ENCODE results near the gene DIAPH2. TPM values are rescaled to one million over a fixed set of nuclear protein-coding genes. Genes with fewer than 3 reads are reported as not detected.

The DIAPH2 gene
- total RNA-seq, 1 experiment from 2014 or later: 15.9 TPM

DNA sequence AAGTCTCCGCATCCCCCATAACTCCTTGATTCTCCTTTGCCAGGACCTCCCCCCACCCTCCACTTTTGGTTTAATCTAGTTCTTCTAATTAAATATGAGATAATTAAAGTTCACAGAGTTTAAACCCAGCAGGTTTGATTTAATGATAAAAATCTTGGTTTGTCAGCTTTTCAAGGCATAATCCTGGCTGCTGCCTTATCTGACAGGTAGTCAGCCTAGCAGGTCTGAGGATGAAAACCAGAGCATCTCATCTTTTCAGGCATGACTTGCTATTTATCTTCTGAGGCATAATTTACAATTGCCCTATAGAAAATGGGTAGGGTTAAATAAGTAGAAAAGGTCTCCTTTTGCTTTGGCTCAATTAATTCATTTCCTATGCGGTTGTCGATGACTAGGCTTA is 790.3 kb downstream of the DIAPH2 start (continued):
- no peak for TF ChIP-seq TP53 (CRISPR knock-in tag; IDR thresholded peaks at IDR 0.05)

- Mint-ChIP-seq H3K4me3 (no peak overlapping the region), H3K9me3 (no peaks in the 10 kb centered on the region), H3K27ac (no peak overlapping the region), H3K36me3 (no peaks in the 10 kb centered on the region), H3K4me1 (peaks cover 39% of the 10 kb centered on the region), H3K27me3 (ENCODE audit: low read depth) (no peaks in the 10 kb centered on the region)
- POLR2A ChIA-PET: no interaction called here
- no peak for TF ChIP-seq ZNF317 (CRISPR knock-in tag; IDR thresholded peaks at IDR 0.05; ENCODE audit: borderline replicate concordance, low read depth)
- TF ChIP-seq ELF4 (CRISPR knock-in tag; IDR thresholded peaks at IDR 0.05; ENCODE audit: low read depth): no peak
- TF ChIP-seq, protein P1, sequence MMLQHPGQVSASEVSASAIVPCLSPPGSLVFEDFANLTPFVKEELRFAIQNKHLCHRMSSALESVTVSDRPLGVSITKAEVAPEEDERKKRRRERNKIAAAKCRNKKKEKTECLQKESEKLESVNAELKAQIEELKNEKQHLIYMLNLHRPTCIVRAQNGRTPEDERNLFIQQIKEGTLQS (CRISPR knock-in tag; conservative IDR thresholded peaks at IDR 0.05): no peak
- TF ChIP-seq, protein P2, sequence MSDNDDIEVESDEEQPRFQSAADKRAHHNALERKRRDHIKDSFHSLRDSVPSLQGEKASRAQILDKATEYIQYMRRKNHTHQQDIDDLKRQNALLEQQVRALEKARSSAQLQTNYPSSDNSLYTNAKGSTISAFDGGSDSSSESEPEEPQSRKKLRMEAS (CRISPR knock-in tag; IDR thresholded peaks at IDR 0.05): no peak
- TF ChIP-seq RORB (CRISPR knock-in tag; IDR thresholded peaks at IDR 0.05): no peak
- TF ChIP-seq FOXJ3 (CRISPR knock-in tag; IDR thresholded peaks at IDR 0.05; ENCODE audit: borderline replicate concordance): no peak
- TF ChIP-seq GABPB1 (CRISPR knock-in tag; IDR thresholded peaks at IDR 0.05): no peak
- TF ChIP-seq ZNF138 (CRISPR knock-in tag; conservative IDR thresholded peaks at IDR 0.05): no peak
- TF ChIP-seq CDX4 (CRISPR knock-in tag; IDR thresholded peaks at IDR 0.05; ENCODE audit: borderline replicate concordance): no peak
- no peak for TF ChIP-seq CBFB (CRISPR knock-in tag; IDR thresholded peaks at IDR 0.05; ENCODE audit: low read depth)
- ATAC-seq (no peak), DNase-seq (ENCODE audit: low spot score) (no peak)
- CTCF ChIA-PET: no interaction called here
Observed at GRCh38 chrX:97479106-97479890, 794.7 kb downstream of the DIAPH2 start.

- H3K27ac Mint-ChIP-seq: peak overlapping the region; percentile 19; the same call in 1 of the 2 replicates
- H3K27me3 Mint-ChIP-seq (ENCODE audit: low read depth): no peaks in the 10 kb centered on the region
- POLR2A ChIA-PET: no interaction called here
- DNase-seq (ENCODE audit: low spot score) (no peak), ATAC-seq (no peak)
- CTCF ChIA-PET: interaction anchor here (0.7 kb wide), 1 partner anchor 678 kb away, joined by 3 read pairs; no protein-coding TSS in a partner anchor
- no peak for TF ChIP-seq TP53 (CRISPR knock-in tag; IDR thresholded peaks at IDR 0.05)
- no peak for TF ChIP-seq EMX1 (CRISPR knock-in tag; IDR thresholded peaks at IDR 0.05)
- TF ChIP-seq, protein P1 (CRISPR knock-in tag; conservative IDR thresholded peaks at IDR 0.05): no peak
- no peak for TF ChIP-seq ZNF138 (CRISPR knock-in tag; conservative IDR thresholded peaks at IDR 0.05)
- TF ChIP-seq, protein P3, sequence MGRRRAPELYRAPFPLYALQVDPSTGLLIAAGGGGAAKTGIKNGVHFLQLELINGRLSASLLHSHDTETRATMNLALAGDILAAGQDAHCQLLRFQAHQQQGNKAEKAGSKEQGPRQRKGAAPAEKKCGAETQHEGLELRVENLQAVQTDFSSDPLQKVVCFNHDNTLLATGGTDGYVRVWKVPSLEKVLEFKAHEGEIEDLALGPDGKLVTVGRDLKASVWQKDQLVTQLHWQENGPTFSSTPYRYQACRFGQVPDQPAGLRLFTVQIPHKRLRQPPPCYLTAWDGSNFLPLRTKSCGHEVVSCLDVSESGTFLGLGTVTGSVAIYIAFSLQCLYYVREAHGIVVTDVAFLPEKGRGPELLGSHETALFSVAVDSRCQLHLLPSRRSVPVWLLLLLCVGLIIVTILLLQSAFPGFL (CRISPR knock-in tag; IDR thresholded peaks at IDR 0.05; ENCODE audit: borderline replicate concordance): no peak
- TF ChIP-seq, protein P4, sequence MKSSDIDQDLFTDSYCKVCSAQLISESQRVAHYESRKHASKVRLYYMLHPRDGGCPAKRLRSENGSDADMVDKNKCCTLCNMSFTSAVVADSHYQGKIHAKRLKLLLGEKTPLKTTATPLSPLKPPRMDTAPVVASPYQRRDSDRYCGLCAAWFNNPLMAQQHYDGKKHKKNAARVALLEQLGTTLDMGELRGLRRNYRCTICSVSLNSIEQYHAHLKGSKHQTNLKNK (CRISPR knock-in tag; IDR thresholded peaks at IDR 0.05): no peak
- TF ChIP-seq ZNF423 (CRISPR knock-in tag; IDR thresholded peaks at IDR 0.05): no peak
- no peak for TF ChIP-seq RORB (CRISPR knock-in tag; IDR thresholded peaks at IDR 0.05)
- no peak for TF ChIP-seq SOX15 (CRISPR knock-in tag; IDR thresholded peaks at IDR 0.05)
- no peak for TF ChIP-seq ZNF512 (CRISPR knock-in tag; IDR thresholded peaks at IDR 0.05; ENCODE audit: borderline replicate concordance)
- no peak for TF ChIP-seq CDX4 (CRISPR knock-in tag; IDR thresholded peaks at IDR 0.05; ENCODE audit: borderline replicate concordance)
- no peak for TF ChIP-seq CREM (CRISPR knock-in tag; IDR thresholded peaks at IDR 0.05)
- TF ChIP-seq JUN (CRISPR knock-in tag; IDR thresholded peaks at IDR 0.05): no peak
- no peak for TF ChIP-seq SMAD3 (CRISPR knock-in tag; IDR thresholded peaks at IDR 0.05; ENCODE audit: borderline replicate concordance)
- TF ChIP-seq ZNF121 (CRISPR knock-in tag; IDR thresholded peaks at IDR 0.05): no peak
- TF ChIP-seq, protein P2 (CRISPR knock-in tag; IDR thresholded peaks at IDR 0.05): no peak
- no peak for TF ChIP-seq OVOL2 (CRISPR knock-in tag; IDR thresholded peaks at IDR 0.05; ENCODE audit: borderline replicate concordance)
- TF ChIP-seq CREB1 (CRISPR knock-in tag; IDR thresholded peaks at IDR 0.05): no peak
- no peak for TF ChIP-seq CBFB (CRISPR knock-in tag; IDR thresholded peaks at IDR 0.05; ENCODE audit: low read depth)
- TF ChIP-seq ZBTB43 (CRISPR knock-in tag; IDR thresholded peaks at IDR 0.05): no peak
- no peaks in the 10 kb centered on the region for H3K36me3 Mint-ChIP-seq
- no peak overlapping the region for H3K4me3 Mint-ChIP-seq
- no peaks in the 10 kb centered on the region for H3K9me3 Mint-ChIP-seq
- peaks cover 35% of the 10 kb centered on the region for H3K4me1 Mint-ChIP-seq
Observed at GRCh38 chrX:97481228-97481627, 796.6 kb downstream of the DIAPH2 start.
